ENCODE data around the gene BMERB1.
"Not testable (repeated sequence)": the region's sequence is repeated elsewhere in the genome, so short reads cannot be mapped to it uniquely, and the experiment has no call there.

BMERB1 gene

GRCh38 chr16:15434425-15435215 lies at the start of gene BMERB1:
Gene BMERB1 (plus strand): TSS chr16:15434588. CDS start chr16:15434654, 66 bp downstream.
- DNase-seq (ENCODE audit: low spot score), result peak; percentile 76

- DNase-seq (ENCODE audit: low spot score), result not testable (repeated sequence)
Measured at GRCh38 chr16:15388060-15388459, 46.3 kb upstream of the BMERB1 start.

GRCh38 chr16:15389916-15390315 lies 44.5 kb upstream of the BMERB1 start:
- DNase-seq (ENCODE audit: low spot score), result not testable (repeated sequence)

- not testable (repeated sequence) for DNase-seq (ENCODE audit: low spot score)
Measured at GRCh38 chr16:15393025-15393424, 41.4 kb upstream of the BMERB1 start.

- DNase-seq (ENCODE audit: low spot score), result peak; percentile 72
Measured at GRCh38 chr16:15395631-15396508, 38.5 kb upstream of the BMERB1 start, which contains the start of gene MPV17L. Gene MPV17L (plus strand): TSS chr16:15395754. CDS start chr16:15395898, 144 bp downstream.

- not testable (repeated sequence) for DNase-seq (ENCODE audit: low spot score)
Measured at GRCh38 chr16:15396509-15396829, 37.9 kb upstream of the BMERB1 start.

GRCh38 chr16:15396948-15397594 lies 37.3 kb upstream of the BMERB1 start:
- no peak for DNase-seq (ENCODE audit: low spot score)

GRCh38 chr16:15398618-15399316 lies 35.6 kb upstream of the BMERB1 start:
- DNase-seq (ENCODE audit: low spot score), result no peak

GRCh38 chr16:15399317-15399716 lies 35.1 kb upstream of the BMERB1 start:
- DNase-seq (ENCODE audit: low spot score), result no peak

- DNase-seq (ENCODE audit: low spot score), result not testable (repeated sequence)
Measured at GRCh38 chr16:15400314-15400713, 34.1 kb upstream of the BMERB1 start.

- DNase-seq (ENCODE audit: low spot score), result no peak
Measured at GRCh38 chr16:15401972-15402371, 32.4 kb upstream of the BMERB1 start.

- DNase-seq (ENCODE audit: low spot score), result no peak
Measured at GRCh38 chr16:15403392-15403995, 30.9 kb upstream of the BMERB1 start.

GRCh38 chr16:15404091-15404490 lies 30.3 kb upstream of the BMERB1 start:
- not testable (repeated sequence) for DNase-seq (ENCODE audit: low spot score)

GRCh38 chr16:15404792-15405191 lies 29.6 kb upstream of the BMERB1 start:
- DNase-seq (ENCODE audit: low spot score), result no peak

GRCh38 chr16:15407756-15408155 lies 26.6 kb upstream of the BMERB1 start:
- DNase-seq (ENCODE audit: low spot score), result not testable (repeated sequence)

- DNase-seq (ENCODE audit: low spot score), result not testable (repeated sequence)
Measured at GRCh38 chr16:15409476-15409875, 24.9 kb upstream of the BMERB1 start.

- DNase-seq (ENCODE audit: low spot score), result no peak
Measured at GRCh38 chr16:15415511-15415985, 18.8 kb upstream of the BMERB1 start.

GRCh38 chr16:15417197-15417596 lies 17.2 kb upstream of the BMERB1 start:
- no peak for DNase-seq (ENCODE audit: low spot score)

GRCh38 chr16:15418206-15418605 lies 16.2 kb upstream of the BMERB1 start:
- DNase-seq (ENCODE audit: low spot score), result no peak

- not testable (repeated sequence) for DNase-seq (ENCODE audit: low spot score)
Measured at GRCh38 chr16:15421696-15422095, 12.7 kb upstream of the BMERB1 start.

GRCh38 chr16:15422222-15422621 lies 12.2 kb upstream of the BMERB1 start:
- no peak for DNase-seq (ENCODE audit: low spot score)
